SH-SY5Y (cell line): ENCODE results near the gene ANKRD11.

Source experiments
- GATA2 ChIP-seq: IDR thresholded peaks from 2 replicates; pipeline ENCODE4 v1.6.1; 2011; ENCODE audit warnings: mild to moderate bottlenecking, low read depth, low read length
- GATA3 ChIP-seq: IDR thresholded peaks from 2 replicates; pipeline ENCODE4 v1.6.1; 2011; ENCODE audit warnings: low read depth, mild to moderate bottlenecking, low read length, moderate library complexity

The ANKRD11 gene

GRCh38 chr16:89367538-89367915 lies 122.8 kb downstream of the ANKRD11 start:
- no peak for TF ChIP-seq GATA2
- no peak for TF ChIP-seq GATA3

DNA sequence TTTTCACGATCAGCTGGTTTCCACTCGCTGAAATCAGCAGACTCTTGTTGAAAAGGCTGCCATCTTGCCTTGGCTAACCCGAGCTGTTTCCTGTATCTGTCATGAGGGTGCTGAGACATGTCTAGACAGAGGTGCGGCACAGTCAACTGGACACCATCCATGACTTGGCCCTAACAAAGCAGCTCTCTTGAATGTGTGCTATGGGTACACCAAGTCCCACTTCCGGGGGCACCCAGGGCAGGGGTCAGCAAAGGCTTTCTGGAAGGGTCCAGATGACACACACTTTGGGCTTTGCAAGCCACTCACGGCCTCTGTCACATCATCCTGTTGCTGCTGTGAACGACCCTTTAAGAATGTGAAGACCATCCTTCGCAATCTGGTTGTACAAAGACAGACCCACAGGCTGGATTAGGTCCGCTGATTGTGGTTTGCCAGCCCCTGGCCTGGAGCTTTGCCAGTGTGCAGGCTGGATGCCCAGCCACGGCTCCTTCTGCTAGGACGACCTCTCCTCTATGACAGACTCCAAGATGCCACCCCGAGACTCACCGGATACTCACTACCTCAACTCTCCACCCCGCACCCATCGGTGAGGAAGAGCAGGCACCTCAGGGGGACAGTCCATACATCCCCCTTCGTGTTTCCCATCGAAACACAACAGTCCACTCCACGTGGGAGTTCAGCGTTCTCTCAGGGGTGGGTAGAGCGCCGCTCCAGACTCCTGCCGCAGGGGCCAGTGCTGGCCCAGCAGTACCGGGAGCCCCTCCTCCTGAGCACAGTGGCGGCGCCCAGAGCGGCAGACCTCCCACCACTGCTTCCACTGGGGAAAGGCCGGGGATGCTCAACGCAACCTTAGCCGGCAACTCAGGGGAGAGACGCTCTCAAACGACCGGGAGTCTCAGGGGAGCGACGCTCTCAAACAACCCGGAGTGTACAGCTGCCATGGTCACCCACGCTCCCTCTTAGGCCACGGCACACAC lies 123.5 kb downstream of the ANKRD11 start:
- TF ChIP-seq GATA2 = no peak
- TF ChIP-seq GATA3 = no peak

DNA sequence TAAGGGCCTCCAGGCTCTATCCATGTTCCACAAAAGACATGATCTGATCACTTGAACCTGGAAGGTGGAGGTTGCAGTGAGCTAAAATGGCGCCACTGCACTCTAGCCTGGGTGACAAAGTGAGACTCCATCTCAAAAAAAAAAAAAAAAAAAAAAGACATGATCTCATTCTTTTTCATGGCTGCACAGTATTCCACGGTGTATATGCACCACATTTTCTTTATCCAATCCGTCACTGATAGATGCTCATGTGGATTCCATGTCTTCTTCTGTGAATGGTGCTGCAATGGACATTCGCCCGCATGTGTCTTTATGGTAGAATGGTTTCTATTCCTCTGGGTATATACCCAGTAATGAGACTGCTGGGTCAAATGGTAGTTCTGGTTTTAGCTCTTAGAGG lies 124.4 kb downstream of the ANKRD11 start:
- TF ChIP-seq GATA2 = no peak
- no peak for TF ChIP-seq GATA3

DNA sequence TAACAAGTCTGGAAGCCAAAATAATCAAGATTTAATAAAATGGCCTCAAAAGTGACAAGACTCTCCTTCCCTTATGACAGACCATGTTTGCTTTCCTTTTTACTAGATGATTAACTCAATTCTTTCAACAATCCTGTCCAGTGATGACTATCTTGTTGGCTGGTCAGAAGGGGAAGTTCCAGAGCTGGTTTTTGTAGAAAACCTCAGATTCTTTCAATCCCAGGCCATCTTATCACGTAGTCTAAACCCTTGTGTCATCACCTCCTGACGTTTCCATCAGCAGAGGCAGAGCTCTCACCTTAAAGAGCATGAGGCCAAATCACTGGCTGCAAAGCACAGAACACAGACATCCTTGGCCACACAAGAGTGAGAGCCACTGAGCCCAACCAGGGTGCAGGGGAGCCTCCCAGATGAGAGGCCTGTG lies 125.3 kb downstream of the ANKRD11 start:
- TF ChIP-seq GATA2 (no peak), GATA3 (no peak)

DNA sequence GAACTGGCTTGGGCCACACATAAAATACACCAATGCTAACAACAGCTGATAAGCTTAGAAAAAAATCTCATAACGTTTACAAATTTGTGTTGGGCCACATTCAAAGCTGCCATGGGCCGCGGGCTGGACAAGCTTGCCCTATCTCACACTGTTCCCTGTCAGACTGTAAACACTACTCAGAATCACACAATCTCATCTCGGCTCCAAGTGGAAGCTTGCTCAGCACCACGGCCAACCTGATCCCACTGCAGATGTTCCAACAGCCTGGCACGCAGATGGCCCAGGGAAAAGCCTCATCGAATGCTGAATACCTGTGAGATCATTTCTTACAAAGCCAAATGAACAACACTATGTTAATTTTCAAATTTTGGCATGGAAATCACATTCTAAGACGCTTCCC lies 125.8 kb downstream of the ANKRD11 start:
- TF ChIP-seq GATA2 = peak; percentile 58; the same call in 1 of the 2 replicates
- TF ChIP-seq GATA3 = no peak

DNA sequence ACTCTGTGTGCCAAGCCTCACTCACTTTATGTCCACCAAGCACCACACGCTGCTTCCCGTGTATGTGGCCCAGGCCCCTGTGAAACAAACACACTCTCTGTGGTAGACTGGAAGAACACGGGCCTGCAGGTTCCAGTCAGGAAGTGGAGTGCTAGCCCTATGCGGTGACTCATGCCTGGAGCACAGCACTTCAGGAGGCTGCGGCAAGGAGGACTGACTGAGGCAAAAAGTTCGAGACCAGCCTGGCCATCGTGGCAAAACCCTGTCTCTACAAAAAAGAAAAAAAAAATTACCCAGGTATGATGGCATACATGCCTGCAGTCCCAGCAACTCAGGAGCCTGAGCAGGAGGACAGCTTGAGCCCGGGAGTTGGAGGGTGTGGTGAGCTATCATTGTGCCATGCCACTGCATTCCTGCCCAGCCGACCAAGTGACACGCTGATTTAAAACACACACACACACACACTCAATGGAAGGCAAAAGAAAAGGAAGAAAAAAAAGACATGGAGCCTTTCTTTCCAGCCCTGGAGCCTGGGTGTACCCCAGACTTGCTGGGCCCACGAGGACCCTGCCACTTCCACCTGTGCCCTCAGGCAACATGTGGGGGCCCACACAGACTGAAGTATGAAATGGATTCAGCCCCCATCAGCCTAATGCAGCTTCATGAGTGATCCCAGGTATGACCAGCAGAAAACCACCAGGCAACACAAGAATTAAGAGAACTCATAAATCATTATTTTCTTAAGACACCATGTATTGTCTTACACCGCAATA lies 126.6 kb downstream of the ANKRD11 start:
- TF ChIP-seq GATA3 (no peak), GATA2 (no peak)

- no peak for TF ChIP-seq GATA2
- TF ChIP-seq GATA3 = no peak
Observed at GRCh38 chr16:89361751-89362539, 128.4 kb downstream of the ANKRD11 start.

DNA sequence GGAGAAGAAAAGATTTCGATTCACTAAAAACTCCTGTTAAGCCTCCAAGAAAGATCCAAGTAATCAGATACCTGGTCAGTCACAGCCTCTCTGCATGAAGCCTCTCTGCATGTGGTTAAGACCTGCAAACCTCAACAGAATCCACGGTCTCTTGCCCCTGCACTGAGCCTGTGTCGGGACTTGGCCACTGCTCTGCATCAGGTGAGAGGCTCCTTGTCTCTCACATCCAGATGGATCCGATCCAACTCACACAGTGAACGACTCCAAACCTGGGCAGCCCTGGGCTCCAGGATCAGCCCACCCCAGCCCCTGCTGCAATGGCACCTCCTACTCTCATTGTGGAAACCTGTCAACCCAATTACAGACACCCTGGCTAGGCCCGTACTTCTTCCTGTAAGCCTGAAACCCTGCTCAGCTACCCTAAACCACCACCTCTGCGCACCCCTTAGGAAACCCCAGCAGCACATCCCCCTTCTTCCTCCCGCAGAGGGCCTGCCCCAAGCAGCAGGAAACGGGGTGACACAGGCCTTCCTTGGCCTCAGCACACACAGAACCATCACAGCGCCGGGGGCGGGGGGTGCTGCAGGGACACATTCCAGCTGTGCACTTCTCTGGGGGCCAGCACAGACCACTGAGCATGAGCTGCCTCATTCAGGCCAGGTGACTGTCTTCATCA lies 129.5 kb downstream of the ANKRD11 start:
- TF ChIP-seq GATA3 (no peak), GATA2 (no peak)

GRCh38 chr16:89359264-89360147 lies 130.9 kb downstream of the ANKRD11 start:
- TF ChIP-seq GATA3 (no peak), GATA2 (no peak)

DNA sequence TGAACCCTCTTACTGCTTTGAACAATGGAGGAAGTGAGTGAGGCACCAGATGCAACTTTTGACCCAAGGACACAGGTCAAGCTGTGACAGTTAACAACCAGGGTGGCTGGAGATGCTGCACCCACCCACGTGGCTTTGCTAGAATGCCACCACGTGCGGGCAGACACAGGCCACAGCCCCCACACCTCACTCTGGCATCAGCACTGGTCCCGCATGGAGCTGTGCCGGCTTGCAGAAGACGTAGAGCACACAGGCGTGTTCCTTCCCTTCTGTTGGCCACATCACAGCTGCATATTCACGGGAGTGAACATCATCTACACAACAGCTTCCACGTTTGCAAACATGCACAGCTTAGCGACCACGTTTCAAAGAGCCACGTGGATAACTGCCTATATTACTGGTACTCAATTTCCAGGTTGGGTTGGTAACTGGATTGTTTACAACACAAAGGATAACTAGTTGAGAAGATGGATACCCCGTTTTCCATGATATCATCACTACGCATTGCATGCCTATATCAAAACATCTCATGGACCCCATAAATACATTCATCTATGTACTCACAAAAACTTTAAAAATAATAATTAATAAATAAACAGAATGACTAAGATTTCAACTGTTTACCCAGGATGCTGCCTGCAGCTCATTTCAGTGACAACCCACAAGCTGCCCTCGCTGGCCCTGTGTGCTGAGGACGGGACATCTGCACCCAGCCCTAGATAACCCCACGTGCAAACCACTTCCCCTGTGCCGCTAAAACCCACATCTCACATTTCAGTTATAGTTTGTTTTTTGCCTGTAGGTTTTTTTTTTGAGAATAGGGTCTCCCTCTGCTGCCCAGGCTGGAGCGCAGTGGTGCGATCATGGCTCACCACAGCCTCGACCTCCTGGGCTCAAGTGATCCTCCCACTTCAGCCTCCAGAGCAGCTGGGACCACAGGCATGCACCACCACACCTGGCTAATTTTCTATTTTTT lies 132.0 kb downstream of the ANKRD11 start:
- TF ChIP-seq GATA2 (no peak), GATA3 (no peak)

DNA sequence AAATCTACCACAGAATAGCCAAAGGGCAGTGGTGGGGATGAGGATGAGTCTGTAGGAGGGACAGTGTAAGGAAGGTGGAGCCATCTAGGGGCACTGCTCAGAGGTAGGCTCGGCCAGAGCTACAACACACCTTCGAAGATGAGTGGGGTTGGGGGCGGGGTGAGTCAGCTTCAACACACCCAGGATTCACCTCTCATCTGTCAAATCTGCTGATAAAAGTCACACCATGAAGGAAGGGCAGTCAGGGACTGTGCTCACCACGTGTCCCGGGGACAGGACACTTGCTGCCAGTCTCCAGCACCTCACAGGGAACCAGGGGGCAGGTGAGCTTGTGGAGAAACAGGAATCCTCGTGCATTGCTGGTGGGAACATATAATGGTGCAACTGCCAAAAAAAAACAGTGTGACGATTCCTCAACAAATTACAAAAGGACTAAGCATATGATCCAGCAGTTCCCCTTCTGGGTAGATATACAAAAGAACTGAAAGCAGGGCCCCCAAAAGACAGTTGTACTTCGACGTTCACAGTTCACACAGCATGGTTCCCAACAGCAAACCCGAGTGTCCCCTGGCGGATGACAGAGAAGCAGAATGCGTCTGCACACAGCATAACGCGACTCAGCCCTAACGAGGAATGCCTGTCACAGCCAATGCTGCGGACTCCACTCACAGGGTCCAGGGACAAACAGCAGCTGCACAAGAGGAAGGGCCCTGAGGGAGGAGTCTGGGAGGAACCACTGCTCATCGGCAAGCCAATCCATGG lies 133.1 kb downstream of the ANKRD11 start:
- no peak for TF ChIP-seq GATA2
- no peak for TF ChIP-seq GATA3

DNA sequence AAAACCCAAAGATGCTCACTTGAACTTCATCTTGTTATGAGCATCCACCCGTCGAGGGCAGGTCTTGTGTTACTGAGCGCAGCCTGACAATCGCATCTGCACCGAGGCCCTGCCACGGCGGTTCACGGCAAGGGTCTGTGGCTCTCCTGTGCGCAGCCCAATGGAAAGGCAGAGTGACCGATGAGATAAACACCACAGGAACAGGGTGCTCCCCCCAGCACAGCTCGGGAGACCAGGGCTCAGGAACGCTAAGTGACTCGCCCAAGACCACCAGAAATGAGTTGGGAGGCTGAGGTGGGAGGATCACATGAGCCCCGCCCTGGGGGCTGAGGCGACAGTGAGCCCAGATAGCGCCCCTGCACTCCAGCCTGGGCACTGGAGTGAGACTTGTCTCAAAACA lies 134.7 kb downstream of the ANKRD11 start:
- TF ChIP-seq GATA3 = no peak
- no peak for TF ChIP-seq GATA2
